IPS-NIHi7 (cell line): Measurements from ENCODE around the gene CPLX1.
"Not testable (repeated sequence)": the region's sequence is repeated elsewhere in the genome, so short reads cannot be mapped to it uniquely, and the experiment has no call there.

Experiments
- DNase-seq: peaks from one replicate; pipeline ENCODE4 v3.0.0; 2012; ENCODE audit warnings: mixed read lengths; ENCODE audit errors: extremely low spot score

The CPLX1 gene

DNA sequence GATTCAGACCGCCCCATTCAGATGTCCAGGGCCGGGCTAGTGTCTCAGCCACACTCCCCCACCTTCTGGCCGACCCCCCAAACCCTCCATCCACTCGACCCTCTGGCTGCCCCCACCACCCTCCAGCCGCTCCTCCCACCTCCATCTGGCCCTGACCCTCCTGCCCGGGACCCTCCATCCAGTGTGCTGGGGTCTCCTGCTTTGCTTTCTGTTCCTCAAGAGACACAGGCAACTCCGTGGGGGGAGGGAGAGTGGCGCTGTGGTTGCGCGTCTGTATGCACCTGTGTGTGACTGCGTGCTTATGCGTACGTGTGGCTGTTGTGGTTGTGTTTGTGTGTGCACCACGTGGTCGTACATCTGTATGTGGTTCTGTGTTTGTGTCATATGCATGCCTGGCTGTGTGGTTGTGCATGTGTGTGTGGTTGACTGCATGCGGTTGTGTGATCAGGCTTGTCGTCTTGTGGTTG, 33.3 kb downstream of the CPLX1 start:
- DNase-seq = no peak

DNA sequence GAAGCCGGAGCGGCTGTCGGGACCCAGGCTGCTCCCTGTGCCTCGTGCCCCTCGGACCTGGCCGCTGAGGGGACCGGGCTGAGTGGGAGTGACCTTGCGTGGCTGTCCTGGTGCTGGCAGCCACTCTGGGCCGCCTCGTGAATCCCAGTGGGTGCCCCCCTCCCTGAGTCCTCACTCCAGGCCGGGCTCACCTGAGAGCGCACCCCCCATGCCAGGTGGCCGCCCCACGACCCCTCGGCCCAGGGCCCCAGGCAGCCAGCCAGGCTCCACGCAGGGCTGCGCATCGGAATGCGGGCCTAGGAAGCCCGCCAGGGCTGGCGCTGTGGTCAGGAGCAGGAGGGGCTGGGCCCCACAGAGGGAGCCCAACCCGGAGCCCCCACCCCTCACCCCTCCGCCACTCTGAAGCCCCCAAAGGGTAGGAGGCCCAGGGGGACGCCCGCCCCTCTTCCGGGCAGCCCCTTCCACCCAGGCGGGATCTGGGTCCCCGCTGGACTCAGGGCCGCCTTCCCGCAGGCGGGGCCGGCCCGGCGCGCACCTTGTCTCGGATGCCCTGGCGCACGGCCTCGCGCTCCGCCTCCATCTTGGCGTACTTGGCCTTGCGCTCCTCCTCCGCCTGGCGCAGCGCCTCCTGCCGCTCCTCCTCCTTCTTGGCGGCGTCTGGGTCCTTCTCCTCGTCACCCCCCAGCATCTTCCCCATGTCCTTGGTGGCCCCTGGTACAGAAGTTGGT, 33.9 kb downstream of the CPLX1 start:
- peak; percentile 46 for DNase-seq

DNA sequence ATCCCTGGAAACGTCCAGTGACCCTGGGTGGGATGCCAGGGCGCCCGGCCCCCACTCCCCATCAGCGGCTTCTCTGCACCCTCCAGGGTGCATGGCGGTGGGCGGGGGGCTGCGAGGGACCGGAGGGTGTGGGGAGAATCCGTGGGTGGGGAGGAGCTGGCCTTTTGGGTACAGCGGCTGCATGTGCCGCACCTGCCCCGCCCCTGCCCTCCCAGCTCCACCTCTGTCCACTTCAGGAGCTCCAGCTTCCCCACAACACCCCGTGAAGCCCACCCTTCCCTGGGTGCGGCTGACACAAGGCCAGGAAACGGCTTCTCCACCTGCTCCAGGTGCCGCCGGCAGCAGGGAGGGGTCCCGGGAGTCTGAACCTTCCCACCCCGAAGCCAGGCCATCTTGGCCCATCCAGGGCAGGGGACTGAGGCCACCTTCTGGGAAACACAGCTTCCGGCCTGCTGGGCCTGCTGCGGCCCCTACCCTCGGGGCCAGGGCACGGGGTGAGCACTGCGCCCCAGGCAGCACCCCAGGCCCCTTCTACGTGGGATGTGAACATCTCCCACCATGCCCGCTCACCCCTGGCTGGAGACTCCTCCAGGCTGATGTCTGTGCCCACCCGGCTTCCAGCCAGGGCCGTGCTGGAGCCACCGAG, 34.6 kb downstream of the CPLX1 start:
- no peak for DNase-seq

DNA sequence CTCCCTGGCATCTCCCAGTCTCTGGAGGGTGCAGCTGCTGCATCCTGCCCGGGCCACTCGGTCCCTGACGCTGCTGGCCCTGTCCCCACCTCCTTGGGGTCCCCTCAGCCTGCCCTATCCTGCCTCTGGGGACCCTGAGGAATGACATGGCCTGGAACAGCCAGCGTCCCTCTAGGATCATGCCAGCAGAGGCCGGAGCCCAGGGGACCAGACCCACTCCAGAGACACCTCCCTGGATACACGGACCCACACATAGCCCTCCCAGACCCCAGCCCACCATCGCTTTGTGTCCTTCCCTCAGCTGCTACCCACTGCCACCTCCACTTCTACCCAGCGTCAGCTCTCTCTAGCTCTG, 35.5 kb downstream of the CPLX1 start:
- DNase-seq = no peak

DNA sequence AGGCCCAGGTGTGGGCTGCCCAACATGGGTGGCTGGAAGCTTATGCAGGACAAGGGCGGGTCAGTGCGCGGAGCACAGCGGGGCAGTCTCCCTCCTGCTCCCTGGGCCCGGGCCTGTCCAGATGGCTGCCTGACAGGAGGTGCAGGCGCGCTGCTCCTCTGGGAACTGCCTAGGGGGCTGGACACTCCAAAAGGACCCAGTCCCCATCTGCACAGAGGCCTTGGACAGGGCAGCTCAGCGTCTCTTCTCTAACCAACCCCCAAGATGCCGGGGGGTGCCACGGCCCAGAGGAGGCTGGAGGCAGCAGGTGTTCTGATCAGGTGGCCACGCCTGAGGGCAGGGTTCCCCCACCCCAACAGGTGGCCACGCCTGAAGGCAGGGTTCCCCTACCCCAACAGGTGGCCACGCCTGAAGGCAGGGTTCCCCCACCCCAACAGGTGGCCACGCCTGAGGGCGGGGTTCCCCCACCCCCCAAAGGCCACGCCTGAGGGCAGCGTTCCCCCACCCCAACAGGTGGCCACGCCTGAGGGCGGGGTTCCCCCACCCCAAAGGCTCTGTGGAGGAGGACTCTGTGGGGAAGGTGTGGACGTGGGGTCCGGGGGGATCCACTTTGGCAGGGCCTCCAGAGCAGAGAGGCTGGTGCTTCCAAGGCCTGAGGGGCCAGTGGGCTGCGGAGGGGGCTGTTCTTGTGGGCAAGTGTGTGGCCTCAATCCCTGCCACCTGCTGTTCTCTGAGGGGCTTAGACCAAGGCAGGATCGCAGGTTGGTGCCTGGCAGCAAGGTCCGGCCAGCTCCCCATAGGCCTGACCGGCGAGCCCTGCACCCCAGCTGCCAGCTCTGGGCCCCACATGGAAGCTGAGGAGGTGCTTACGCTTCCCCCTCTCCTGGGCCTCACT, 36.1 kb downstream of the CPLX1 start:
- no peak for DNase-seq

DNA sequence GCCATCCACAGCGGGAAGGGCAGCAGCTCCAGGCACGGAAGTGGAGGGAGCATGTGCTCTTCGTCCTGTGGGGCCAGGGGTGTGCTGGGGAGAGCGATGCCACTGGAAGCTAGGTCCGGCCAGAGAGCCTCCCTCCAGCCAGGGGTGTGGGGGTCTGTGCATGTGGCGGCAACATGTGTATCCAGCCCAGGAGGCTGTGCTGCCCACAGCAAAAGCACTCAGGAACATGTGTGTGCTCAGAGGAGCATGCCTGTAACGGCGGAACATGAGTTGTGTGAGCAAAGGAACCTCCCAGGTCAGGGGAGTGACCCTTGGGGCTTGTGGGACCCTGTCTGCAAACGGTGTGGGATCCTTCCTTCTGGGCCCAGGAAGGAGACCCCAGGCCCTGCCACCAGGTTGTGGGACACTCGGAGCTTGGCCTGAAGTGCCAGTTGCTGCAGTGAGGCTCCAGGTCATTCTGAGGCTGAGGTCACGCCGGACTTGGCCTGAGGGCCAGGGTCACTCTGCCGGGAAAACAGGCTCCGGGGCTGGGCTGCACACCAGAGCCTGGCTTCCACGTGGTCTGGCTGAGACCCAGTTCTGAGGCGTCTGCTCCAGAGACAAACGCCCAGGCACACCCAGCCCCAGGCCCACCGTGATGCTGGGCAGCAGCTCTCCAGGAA, 37.2 kb downstream of the CPLX1 start:
- no peak for DNase-seq

DNA sequence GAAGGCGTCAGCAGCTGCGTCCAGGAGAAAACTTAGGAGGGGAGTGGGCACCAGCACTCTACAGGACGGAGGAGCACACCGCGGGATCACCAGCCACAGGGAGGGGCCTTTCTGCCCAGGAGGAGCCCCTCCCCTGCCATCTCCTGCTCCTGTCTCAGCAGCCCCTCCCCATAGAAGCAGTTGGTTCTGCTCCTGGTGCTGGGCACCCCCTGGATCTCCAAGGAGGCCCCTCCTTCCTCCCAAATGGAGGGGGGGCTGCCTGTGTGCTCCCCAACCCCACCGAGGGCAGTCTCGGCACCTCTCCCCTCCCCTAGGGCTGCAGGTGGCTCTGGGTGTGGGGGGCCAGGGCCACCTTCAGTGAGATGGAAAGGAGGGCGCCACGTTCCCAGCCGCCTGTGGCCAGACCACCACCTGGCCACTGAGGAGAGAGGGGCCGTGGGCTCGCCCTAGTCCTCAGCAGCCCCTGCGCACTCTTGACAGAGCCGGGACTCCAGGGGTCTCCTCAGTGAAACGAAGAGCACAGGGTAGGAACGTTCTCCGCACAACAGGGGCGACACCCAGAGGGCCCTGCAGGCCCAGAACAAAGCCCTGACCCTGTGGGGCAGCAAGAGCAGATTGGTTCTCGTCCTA, 37.8 kb downstream of the CPLX1 start:
- no peak for DNase-seq

DNA sequence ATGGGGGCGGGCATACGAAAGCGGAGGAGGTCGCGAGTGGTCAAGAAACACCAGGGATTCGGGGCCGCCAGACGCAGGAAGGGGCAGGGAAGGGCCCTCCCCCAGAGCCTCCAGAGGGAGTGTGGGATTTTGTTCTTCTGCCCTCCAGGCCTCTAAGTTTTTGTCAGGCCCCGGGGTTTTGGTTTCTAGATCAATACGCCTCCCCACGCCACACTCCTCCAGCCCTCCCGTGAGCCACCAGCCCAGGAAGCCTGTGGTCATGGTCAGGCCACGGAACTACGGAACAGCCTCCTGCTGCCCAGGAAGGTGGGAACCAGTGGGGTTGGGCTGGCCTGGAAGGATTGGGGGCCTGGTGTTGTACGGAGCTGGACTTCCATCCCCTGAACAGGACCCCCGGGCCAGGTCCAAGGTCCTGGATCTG, 38.4 kb downstream of the CPLX1 start:
- no peak for DNase-seq

DNA sequence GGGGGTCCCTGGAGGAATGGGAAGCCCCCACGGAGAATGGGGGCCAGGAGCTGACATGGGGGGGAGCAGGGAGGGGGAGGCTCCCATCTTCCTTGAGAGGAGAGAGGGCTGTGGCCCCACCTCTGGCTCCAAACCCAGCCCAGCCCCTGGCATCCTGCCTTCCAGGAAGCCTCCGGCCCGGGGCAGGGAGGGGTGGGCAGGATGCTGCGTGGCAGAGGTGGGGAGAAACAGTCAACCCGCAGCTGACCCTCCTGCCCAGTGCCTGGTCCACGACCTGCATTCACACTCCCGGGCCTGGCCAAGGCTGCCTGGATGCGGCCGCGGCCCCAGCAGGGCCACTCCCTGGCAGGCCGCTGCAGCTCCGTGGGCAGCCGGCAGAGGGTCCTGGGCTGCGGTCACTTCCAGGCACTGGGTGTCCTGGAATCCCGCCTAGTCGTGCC, 39.0 kb downstream of the CPLX1 start:
- DNase-seq = no peak

DNA sequence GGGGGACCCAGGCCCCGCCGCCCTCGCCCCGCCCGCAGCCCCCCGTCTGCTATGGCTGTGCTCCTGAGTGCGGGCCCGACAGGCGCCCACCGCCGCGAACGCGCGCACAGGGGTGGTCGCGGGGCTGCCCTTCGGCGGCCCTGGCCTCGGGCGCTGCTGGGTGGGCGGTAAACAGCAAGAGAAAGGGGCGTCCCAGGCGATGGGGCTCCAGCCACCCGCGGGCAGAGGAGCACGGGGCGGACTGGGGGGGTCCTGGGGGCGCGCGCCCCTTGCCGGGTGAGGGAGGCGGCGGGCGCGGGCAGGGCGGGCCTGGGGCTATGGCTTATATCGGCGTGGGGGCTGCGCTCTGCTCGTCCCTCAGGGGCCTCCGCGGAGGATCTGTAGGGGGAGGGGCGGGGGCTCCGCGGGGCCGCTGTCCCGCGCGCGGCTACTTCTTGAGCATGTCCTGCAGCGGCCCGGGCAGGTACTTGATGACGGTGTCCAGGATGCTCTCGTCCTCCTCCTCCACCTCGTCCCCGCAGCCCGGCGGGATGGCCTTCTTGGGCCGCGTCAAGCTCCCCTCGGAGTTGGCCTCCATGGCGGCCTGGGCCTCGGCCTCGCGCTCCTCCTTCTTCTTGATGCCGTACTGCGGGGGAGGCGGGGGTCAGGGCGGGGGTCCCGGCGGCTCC, 39.7 kb downstream of the CPLX1 start:
- DNase-seq = no peak

DNA sequence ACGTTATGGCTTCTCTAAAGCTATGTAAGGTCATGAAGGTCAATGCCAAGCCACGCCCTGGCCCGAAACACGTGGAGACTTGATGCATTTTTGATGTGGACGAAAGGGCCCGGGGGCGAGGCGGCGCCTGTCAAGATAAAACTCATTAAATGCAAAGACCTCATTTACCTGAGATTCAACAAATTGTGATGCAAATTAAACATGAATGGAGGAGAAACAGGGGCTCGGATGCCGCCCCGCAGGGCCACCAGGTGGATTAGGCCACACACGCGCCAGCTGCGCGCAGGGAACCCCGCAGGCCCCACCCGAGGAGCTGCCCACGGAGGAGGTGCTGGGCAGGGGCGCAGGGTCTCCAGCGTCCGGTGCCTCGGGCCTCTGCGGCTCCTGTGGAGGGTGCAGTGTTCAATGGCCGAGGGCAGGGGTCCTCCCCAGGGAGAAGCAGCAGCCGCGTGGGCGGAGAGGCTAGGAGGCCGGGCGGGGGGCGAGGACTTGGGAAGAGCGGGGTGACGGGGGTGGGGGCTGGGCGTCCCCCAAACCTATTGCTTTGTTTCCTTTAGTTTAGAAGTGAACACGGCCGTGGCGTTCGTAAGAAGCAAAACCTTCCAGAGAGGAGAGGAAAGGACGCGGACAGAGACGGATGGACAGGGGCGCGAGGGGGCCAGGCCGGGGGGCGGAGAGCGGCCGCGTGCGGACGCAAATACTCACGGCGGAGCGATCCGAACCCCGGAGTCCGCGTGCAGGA, 40.4 kb downstream of the CPLX1 start:
- DNase-seq = no peak

DNA sequence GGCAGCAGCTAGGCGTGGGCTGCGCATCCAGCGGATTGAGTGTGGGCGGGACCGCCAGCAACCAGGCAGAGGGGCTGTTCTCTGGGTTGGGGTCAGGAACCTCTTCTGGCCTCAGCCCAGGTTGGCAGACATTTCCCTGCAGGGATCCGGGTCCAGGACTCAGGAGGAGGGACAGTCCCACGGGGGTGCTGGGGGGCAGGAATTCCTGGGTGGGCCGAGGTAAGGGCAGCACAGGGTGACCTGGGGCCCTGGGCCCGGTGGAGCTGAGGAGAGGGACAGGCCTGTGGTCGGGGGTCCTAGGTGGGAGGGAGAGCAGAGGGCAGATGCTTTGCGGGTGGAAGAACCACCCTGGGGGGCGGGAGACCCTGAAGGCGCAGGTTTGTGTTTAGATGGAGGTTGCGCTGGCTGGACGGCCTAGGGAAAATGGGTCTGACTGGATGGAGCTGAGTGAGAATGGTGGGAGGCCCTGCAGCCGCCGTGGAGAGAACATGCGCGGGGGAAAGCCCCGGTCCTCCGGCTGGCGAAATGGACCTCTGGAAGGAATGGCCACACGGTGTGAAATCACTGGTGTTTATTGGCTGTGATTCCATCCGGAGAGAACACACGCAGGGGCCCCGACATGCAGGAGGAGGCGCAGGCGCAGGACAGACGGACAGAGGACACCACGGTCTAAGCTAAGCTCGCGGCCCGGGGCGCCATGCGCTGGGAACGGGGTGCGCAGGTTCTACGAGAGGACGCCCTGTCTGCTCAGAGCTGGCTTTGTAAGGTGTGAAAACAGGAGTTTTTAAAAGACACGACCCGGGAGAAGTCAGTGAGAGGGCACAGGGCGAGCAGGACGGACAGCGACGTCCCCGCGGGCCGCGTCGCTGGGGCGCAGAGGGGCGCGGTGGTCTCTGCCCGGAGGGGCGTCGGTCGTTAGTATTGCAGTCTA, 41.3 kb downstream of the CPLX1 start:
- no peak for DNase-seq

DNA sequence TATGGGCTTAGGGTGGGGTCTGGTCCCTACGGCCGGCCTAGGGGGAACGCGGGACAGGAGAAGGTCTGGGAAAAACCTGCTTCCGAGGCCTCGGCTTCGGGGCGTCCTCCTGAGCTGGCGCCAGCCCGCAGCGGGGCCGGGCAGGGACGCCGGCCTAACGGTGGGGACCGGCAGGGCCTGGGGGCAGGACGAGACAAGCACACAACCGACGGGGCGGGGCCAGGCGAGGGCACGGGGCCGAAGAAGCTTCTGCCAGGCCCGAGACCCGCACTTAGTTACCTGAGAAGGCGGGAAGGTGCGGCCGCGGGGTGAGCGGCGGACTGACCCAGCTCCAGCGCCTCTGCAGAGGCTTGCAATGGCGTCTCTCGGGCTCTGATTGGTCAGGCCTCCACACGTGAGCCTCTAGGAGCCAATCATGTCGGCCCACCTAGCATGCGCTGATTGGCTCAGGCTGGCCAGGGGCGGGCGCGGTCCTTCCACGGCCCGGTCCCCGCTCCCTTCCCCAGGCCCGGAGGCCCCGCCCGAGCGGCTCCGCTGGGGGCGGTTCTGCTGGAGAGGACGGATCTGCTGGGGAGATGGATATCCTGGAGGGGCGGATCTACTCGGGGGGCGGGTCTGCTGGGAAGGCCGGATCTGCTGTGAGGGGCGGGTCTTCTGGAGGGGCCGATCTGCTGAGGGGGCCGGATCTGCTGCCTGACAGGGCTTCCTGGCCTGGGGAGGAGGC, 44.3 kb downstream of the CPLX1 start:
- DNase-seq = peak; percentile 100

DNA sequence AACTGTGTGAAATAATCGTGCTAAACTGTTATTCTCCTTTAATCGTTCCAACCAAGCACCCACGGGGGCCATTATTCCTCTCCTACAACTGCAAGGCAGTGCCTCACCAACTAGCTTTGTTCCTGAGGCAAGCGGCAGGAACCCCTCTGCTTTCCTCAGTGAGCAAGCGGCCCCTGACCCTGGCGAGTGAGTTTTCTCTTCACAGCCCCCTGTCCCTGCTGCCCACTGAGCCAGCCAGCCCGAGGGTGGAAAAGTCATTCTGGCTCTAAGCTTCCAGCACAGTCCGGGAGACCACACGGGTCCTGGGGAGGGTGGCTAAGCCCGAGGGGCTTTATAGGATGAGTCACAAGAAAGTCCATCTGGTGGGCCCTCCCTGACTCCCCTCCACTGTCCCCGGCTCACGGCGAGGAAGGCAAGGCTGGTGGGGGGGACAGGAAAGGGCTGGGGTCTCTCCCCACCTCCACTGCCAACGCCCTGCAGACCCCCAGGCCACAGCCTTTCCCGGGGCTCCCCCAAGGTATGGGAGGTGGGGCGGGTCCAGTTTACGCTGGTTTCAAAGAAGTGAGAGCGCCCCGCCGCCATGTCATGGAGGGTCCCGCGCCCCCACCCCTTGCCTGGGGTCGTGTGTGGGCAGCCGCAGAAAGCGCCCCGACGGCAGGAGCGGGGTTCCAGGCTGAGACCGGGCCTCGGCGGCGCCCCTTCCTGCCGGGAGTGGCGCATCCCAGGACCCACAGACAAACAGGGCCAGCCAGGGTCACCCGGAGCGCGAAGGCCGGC, 45.0 kb downstream of the CPLX1 start:
- no peak for DNase-seq

DNA sequence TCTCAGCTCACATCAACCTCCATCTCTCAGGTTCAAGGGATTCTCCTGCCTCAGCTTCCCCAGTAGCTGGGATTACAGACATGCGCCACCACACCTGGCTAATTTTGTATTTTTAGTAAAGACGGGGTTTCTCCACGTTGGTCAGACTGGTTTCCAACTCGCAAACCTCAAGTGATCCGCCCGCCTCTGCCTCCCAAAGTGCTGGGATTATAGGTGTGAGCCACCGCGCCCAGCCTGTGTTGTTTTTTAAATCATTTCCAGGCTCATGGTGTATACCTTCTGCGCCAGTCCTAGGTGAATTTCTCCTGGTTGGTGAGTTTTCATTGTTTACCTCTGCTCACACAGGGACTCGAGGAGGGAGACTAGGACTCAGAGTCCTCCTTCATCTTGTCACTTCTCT, 45.7 kb downstream of the CPLX1 start:
- not testable (repeated sequence) for DNase-seq

DNA sequence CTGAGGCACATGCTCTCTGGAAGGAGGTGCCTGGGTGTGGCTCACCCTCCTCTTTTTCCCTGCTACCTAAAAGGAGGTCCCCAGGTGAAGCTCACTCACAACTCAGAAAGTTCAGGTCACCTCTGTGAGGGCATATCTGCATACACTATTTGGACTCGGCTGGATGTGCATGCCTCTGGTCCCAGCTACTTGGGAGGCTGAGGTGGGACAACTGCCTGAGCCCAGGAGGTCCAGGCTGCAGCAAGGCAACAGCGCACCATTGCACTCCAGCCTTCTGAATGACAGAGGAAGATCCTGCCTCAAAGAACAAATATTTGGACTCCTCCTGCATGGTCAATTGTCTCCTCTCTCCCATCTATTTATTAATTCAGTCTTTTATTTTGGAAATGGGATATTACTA, 46.4 kb downstream of the CPLX1 start:
- no peak for DNase-seq

DNA sequence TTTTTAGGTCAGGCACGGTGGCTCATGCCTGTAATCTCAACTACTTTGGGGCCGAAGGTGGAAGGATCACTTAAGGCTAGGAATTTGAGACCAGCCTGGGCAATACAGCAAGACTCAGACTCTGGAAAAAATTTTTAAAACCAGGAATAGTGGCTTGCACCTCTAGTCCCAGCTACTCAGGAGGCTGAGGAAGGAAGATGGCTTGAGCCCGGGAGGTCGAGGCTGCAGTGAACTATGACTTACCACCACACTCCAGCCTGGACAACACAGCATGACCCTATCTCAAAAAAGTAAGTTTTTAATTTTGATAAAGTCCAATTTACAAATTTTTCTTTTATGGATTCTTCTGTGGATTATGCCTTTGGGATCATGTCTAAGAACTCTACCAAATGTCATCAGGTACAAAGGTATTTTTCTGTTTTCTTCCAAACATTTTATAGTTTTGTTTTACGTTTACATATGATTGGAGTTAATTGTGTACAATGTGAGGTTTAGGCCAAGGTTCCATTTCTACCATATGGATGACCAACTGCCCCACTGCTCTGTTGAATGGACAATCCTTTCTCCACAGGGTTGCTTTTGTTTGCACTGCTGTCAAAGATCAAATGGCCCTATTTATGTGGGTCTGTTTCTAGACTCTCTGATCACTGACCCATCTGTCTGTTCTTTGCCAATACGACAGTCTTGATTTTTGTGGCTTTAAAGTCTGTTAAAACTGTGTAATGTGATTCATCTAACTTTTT, 48.2 kb downstream of the CPLX1 start:
- no peak for DNase-seq
